Ishikawa (cell line): ENCODE results near the gene RPTOR.

Source experiments
- CEBPB ChIP-seq: IDR thresholded peaks from 2 replicates; pipeline ENCODE4 v1.6.1; 2012
- CREB1 ChIP-seq: IDR thresholded peaks from 2 replicates; pipeline ENCODE4 v1.6.1; 2012; ENCODE audit warnings: low read depth
- EGR1 ChIP-seq: IDR thresholded peaks from 2 replicates; pipeline ENCODE4 v1.6.1; 2012
- EP300 ChIP-seq: IDR thresholded peaks from 2 replicates; pipeline ENCODE4 v1.6.1; 2012; ENCODE audit warnings: borderline replicate concordance
- FOXM1 ChIP-seq: IDR thresholded peaks from 2 replicates; pipeline ENCODE4 v1.6.1; 2012; ENCODE audit warnings: low read depth, borderline replicate concordance
- NFIC ChIP-seq: IDR thresholded peaks from 2 replicates; pipeline ENCODE4 v1.6.1; 2012
- RAD21 ChIP-seq: IDR thresholded peaks from 2 replicates; pipeline ENCODE4 v1.6.1; 2012; ENCODE audit warnings: low read depth
- REST ChIP-seq: IDR thresholded peaks from 2 replicates; pipeline ENCODE4 v1.6.1; 2012; ENCODE audit warnings: low read depth, mild to moderate bottlenecking
- TAF1 ChIP-seq: IDR thresholded peaks from 2 replicates; pipeline ENCODE4 v1.6.1; 2012; ENCODE audit warnings: low read depth, mild to moderate bottlenecking
- TCF12 ChIP-seq: IDR thresholded peaks from 2 replicates; pipeline ENCODE4 v1.6.1; 2012; ENCODE audit warnings: low read depth
- YY1 ChIP-seq: IDR thresholded peaks from 2 replicates; pipeline ENCODE4 v1.6.1; 2012; ENCODE audit warnings: low read depth
- ZBTB7A ChIP-seq: IDR thresholded peaks from 2 replicates; pipeline ENCODE4 v1.6.1; 2012; ENCODE audit warnings: low read depth
- TF ChIP-seq, protein P1 (sequence below): IDR thresholded peaks from 2 replicates; pipeline ENCODE4 v1.6.1; 2012

DNA sequence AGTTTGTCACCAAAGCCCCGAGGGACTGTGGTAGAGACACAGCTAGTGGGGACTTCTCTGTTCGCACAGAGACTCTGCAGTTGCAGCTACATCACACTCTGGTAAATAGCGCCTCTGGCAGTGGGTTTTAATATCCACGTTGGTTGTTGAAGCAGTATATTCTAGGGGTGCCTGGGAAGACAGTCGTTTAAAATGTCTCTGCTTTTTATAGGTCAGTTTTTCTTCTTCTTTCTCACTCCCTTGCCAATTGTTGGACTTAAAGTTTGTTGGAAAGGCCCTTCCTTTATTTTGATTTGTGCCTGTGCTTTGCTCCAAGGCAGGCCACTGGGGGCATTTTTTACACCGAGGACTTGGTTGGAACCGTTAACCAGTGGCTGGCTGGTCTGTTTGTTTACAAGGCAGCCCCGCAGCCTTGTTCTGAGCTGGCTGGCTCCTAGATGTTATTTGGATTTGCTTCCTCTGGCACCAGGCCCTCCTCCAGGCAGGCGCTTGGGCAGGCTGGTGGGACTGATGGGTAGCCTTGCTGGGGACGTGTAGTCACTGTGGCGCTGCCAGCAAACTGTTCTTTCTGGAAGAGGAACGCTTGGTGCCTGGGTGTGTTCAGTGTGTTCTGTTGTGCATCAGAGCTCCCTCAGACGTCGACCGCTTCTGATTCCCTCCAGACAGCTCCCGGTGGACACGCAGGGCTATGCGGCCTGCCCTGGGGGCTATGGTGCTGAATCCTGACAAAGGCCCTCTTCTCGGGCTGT, 228.8 kb downstream of the RPTOR start:
- TF ChIP-seq, protein P1, sequence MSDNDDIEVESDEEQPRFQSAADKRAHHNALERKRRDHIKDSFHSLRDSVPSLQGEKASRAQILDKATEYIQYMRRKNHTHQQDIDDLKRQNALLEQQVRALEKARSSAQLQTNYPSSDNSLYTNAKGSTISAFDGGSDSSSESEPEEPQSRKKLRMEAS = no peak
- TF ChIP-seq CREB1 = no peak
- no peak for TF ChIP-seq EP300
- no peak for TF ChIP-seq RAD21
- no peak for TF ChIP-seq TAF1
- no peak for TF ChIP-seq REST
- TF ChIP-seq TCF12 = no peak
- no peak for TF ChIP-seq ZBTB7A
- TF ChIP-seq NFIC = no peak
- TF ChIP-seq FOXM1 = no peak
- TF ChIP-seq YY1 = no peak
- TF ChIP-seq EGR1 = no peak
- no peak for TF ChIP-seq CEBPB
